Effector CD4-positive, alpha-beta T cell (primary cell): ENCODE measurements around the gene TNFSF13B.

Experiments used
- DNase-seq: peaks from one replicate; pipeline ENCODE4 v3.0.0-alpha.2; 2020

TNFSF13B gene

GRCh38 chr13:108349269-108349668 lies 79.8 kb downstream of the TNFSF13B start:
- DNase-seq: no peak

- DNase-seq: no peak
Measured at GRCh38 chr13:108350579-108350978, 81.1 kb downstream of the TNFSF13B start.

GRCh38 chr13:108352599-108352998 lies 83.1 kb downstream of the TNFSF13B start:
- no peak for DNase-seq

GRCh38 chr13:108357228-108357627 lies 87.7 kb downstream of the TNFSF13B start:
- DNase-seq: no peak
